Smooth muscle cell (in vitro differentiated cells): ENCODE measurements around the gene ABCA13. TPM values are rescaled to one million over a fixed set of nuclear protein-coding genes. Genes with fewer than 3 reads are reported as not detected.
"Not testable (repeated sequence)": the region's sequence is repeated elsewhere in the genome, so short reads cannot be mapped to it uniquely, and the experiment has no call there.

Experiments
- DNase-seq: peaks from one replicate; lab custom pipeline; 2025; ENCODE audit not compliant: unreplicated experiment; lab: John Stamatoyannopoulos, UW
- H2AFZ ChIP-seq: fragments of 200-600 bp; sonication (generic); 2 replicates; pipeline ENCODE4 v1.6.0; 2016; ENCODE audit warnings: antibody characterized with exemption, low read depth, mild to moderate bottlenecking
- H3F3A ChIP-seq: fragments of 200-600 bp; sonication (generic); 2 replicates; pipeline ENCODE4 v1.6.0; 2017; ENCODE audit warnings: antibody characterized with exemption, low read depth
- H3K27ac ChIP-seq: fragments of 200-600 bp; sonication (generic); 2 replicates; pipeline ENCODE4 v1.5.1; 2016; ENCODE audit warnings: low read depth, mild to moderate bottlenecking
- H3K27me3 ChIP-seq: fragments of 200-600 bp; sonication (generic); 2 replicates; pipeline ENCODE4 v1.6.1; 2016; ENCODE audit warnings: low read depth, mild to moderate bottlenecking
- H3K36me3 ChIP-seq: fragments of 200-600 bp; sonication (generic); 2 replicates; pipeline ENCODE4 v1.5.1; 2016; ENCODE audit warnings: low read depth
- H3K4me1 ChIP-seq: fragments of 200-600 bp; sonication (generic); 2 replicates; pipeline ENCODE4 v1.5.1; 2016; ENCODE audit warnings: low read depth
- H3K4me2 ChIP-seq: fragments of 200-600 bp; sonication (generic); 2 replicates; pipeline ENCODE4 v1.6.0; 2016; ENCODE audit warnings: mild to moderate bottlenecking
- H3K4me3 ChIP-seq: fragments of 200-600 bp; sonication (generic); 2 replicates; pipeline ENCODE4 v1.5.1; 2016; ENCODE audit warnings: mild to moderate bottlenecking
- H3K79me2 ChIP-seq: fragments of 200-600 bp; sonication (generic); 2 replicates; pipeline ENCODE4 v1.6.0; 2016; ENCODE audit warnings: low read depth, mild to moderate bottlenecking
- H3K9ac ChIP-seq: fragments of 200-600 bp; sonication (generic); 2 replicates; pipeline ENCODE4 v1.6.0; 2016; ENCODE audit warnings: low read depth
- H3K9me3 ChIP-seq: fragments of 200-600 bp; sonication (generic); replicated peaks from 2 replicates; pipeline ENCODE4 v1.5.1; 2016; ENCODE audit warnings: low read depth
- H4K20me1 ChIP-seq: fragments of 200-600 bp; sonication (generic); 2 replicates; pipeline ENCODE4 v1.6.0; 2016; ENCODE audit warnings: low read depth
- WGBS: methylation state at CpG from one replicate; pipeline ENCODE4 v1.1.7; 2016; ENCODE audit warnings: low lambda C conversion rate; 5-methylcytosine and 5-hydroxymethylcytosine counted together
- polyA plus RNA-seq: library from polyadenylated mRNA; unstranded; fragments of >200 nt; fragmentation: Nextera tagmentation; extraction: Ambion mirVana; gene quantifications from 2 replicates; pipeline ENCODE4 v1.2.1, GENCODE V29; 2016
- total RNA-seq: library from RNA; depleted of rRNA; stranded (reverse); fragments of >200 nt; gene quantifications from 2 replicates; pipeline ENCODE4 v1.2.3, GENCODE V29; 2014
- TF ChIP-seq, protein P1 (sequence below): fragments of 200-600 bp; sonication (generic); IDR thresholded peaks from 2 replicates; pipeline ENCODE4 v1.5.1; 2017; ENCODE audit warnings: borderline replicate concordance, mild to moderate bottlenecking, antibody characterized with exemption; ENCODE audit not compliant: insufficient read depth, poor library complexity, severe bottlenecking

Gene ABCA13
- total and polyA plus RNA-seq, 2 experiments from 2014 or later: not detected

DNA sequence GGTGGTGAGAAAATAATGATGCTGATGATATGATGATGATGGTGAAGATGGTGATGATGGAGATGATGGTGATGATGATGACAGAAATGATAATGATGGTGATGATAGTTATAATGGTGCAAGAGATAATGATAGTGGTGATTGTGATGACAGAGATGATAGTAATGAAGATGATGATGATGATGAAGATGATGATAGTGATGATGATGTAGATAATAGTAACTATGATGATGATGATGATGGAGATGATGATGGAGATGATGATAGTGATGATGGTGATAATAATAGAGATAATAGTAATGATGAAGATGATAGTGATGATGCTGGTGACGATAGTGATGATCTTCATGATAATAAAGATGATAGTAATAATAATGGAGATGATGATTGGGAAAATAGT is 22.2 kb downstream of the ABCA13 start:
- TF ChIP-seq, protein P1, sequence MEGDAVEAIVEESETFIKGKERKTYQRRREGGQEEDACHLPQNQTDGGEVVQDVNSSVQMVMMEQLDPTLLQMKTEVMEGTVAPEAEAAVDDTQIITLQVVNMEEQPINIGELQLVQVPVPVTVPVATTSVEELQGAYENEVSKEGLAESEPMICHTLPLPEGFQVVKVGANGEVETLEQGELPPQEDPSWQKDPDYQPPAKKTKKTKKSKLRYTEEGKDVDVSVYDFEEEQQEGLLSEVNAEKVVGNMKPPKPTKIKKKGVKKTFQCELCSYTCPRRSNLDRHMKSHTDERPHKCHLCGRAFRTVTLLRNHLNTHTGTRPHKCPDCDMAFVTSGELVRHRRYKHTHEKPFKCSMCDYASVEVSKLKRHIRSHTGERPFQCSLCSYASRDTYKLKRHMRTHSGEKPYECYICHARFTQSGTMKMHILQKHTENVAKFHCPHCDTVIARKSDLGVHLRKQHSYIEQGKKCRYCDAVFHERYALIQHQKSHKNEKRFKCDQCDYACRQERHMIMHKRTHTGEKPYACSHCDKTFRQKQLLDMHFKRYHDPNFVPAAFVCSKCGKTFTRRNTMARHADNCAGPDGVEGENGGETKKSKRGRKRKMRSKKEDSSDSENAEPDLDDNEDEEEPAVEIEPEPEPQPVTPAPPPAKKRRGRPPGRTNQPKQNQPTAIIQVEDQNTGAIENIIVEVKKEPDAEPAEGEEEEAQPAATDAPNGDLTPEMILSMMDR: no peak
- H2AFZ ChIP-seq: no peak overlapping the region
- 0% methylated on average over 1 of the region's 1 CpG for WGBS

DNA sequence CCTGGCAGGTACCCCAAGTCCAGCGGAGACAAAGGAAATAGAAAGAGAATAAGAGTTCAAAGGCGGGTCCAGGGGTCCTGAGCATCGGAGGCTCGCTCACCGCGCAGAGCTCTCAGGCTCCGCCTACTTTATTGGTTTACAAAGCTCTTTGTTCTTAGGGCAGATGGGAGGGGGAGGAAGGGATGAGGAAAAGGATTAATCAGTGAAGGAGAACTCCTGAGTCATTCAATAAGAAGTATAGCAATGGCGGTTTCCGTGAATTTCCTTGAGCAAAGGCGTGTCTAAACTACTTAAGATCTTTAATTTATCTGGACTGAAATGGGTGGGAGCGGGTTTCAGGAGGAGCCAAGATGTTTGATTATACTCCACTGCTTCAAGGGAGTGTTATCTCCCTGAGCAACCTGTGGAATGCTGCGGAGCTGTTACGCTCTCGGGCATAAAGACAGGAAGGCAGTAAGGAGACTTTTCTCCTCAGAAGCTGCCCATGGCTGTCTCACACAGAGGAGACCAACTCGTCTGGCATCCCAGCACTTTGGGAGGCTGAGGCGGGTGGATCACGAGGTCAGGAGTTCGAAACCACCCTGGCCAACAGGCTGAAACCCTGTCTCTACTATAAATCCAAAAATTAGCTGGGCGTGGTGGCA is 29.8 kb downstream of the ABCA13 start:
- not testable (repeated sequence) for H3K27me3 ChIP-seq, H3K4me1 ChIP-seq, H3K4me2 ChIP-seq, H2AFZ ChIP-seq, H3K9ac ChIP-seq, DNase-seq, H3K79me2 ChIP-seq, H3K27ac ChIP-seq, H3K9me3 ChIP-seq, H3K36me3 ChIP-seq, H4K20me1 ChIP-seq, H3K4me3 ChIP-seq, H3F3A ChIP-seq
- WGBS: 75% methylated on average over 19 of the region's 19 CpGs

More for the DNA sequence above, 22.2 kb downstream of the ABCA13 start:
- no peaks in the 10 kb centered on the region for H3K79me2 ChIP-seq
- no peaks in the 10 kb centered on the region for H4K20me1 ChIP-seq
- no peak overlapping the region for H3K9ac ChIP-seq
- no peak overlapping the region for H3K4me2 ChIP-seq
- DNase-seq: no peak
- H3K27me3 ChIP-seq: no peaks in the 10 kb centered on the region
- H3K4me3 ChIP-seq: no peak overlapping the region
- no peak overlapping the region for H3K27ac ChIP-seq
- H3K36me3 ChIP-seq: no peaks in the 10 kb centered on the region
- no peaks in the 10 kb centered on the region for H3K4me1 ChIP-seq
- no peaks in the 10 kb centered on the region for H3K9me3 ChIP-seq
- no peaks in the 10 kb centered on the region for H3F3A ChIP-seq

DNA sequence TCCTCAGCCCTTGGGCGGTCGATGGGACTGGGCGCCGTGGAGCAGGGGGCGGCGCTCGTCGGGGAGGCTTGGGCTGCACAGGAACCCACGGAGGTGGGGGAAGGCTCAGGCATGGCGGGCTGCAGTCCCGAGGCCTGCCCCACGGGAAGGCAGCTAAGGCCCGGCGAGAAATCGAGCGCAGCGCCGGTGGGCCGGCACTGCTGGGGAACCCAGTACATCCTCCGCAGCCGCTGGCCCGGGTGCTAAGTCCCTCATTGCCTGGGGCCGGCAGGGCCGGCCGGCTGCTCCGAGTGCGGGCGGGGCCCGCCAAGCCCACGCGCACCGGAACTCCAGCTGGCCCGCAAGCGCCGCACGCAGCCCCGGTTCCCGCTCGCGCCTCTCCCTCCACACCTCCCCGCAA is 31.7 kb downstream of the ABCA13 start:
- not testable (repeated sequence) for H3K9me3 ChIP-seq, H3K79me2 ChIP-seq, H3K27ac ChIP-seq, H2AFZ ChIP-seq, H3K4me2 ChIP-seq, H3K4me1 ChIP-seq, H3F3A ChIP-seq, H3K27me3 ChIP-seq, H3K9ac ChIP-seq, DNase-seq, H3K36me3 ChIP-seq, H4K20me1 ChIP-seq, H3K4me3 ChIP-seq
- 94% methylated on average over 35 of the region's 41 CpGs for WGBS

DNA sequence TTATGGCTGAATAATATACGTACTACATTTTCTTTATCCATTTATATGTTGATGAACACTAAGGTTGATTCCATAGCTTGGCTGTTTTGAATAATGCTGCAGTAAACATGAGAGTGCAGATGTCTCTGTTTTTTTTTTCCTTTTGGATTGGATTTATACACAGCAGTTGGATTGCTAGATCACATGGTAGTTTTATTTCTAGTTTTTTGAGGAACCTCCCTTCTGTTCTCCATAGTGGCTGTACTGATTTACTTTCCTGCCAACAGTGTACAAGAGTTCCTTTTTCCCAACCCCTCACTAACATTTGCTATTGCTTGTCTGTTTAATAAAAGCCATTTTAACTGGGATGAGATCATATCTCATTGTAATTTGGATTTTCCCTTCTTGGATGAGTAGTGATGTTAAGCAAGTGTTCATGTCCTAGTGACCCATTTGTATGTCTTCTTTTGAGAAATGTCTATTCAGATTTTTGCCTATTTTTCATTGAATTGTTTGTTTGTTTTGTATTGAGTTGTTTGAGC is 36.0 kb downstream of the ABCA13 start:
- no peaks in the 10 kb centered on the region for H3K9me3 ChIP-seq
- WGBS: 94% methylated on average over 1 of the region's 1 CpG
- no peak overlapping the region for H3K27ac ChIP-seq
- DNase-seq: no peak
- no peaks in the 10 kb centered on the region for H3K79me2 ChIP-seq
- no peak overlapping the region for H2AFZ ChIP-seq
- TF ChIP-seq, protein P1: no peak
- no peaks in the 10 kb centered on the region for H3K36me3 ChIP-seq
- H3K4me3 ChIP-seq: no peak overlapping the region
- H3K4me1 ChIP-seq: no peaks in the 10 kb centered on the region
- no peak overlapping the region for H3K9ac ChIP-seq
- H3F3A ChIP-seq: no peaks in the 10 kb centered on the region
- H4K20me1 ChIP-seq: no peaks in the 10 kb centered on the region
- no peak overlapping the region for H3K4me2 ChIP-seq
- no peaks in the 10 kb centered on the region for H3K27me3 ChIP-seq
